Measurements from ENCODE around the gene SMARCA4. TPM values are rescaled to one million over a fixed set of nuclear protein-coding genes. Genes with fewer than 3 reads are reported as not detected.
A peak's percentile ranks its signal among the peaks of the same experiment; 100 is the strongest.

Gene SMARCA4
- total and polyA plus RNA-seq, 4 donors = 15.9 to 35.4 (median 22.5) TPM

- Histone ChIP-seq H3K4me1 (ENCODE audit: control insufficient read depth in 4 of 4, insufficient read depth in 4 of 4, low read length in 3 of 4) (peaks cover 0 to 12% (median 9%) of the 10 kb centered on the region in 4 donors), H3K36me3 (ENCODE audit: control insufficient read depth in 4 of 4, insufficient read depth in 3 of 4, low read depth in 1 of 4, low read length in 3 of 4) (peaks cover 7 to 20% (median 13%) of the 10 kb centered on the region in 4 donors), H3K27me3 (ENCODE audit: control insufficient read depth in 4 of 4, insufficient read depth in 4 of 4, low read length in 3 of 4) (no peaks in the 10 kb centered on the region), H3K9ac (ENCODE audit: low read depth in 1 of 2, low read length in 2 of 2) (no peak overlapping the region), H3K4me3 (ENCODE audit: low read depth in 1 of 3, low read length in 3 of 3) (no peak overlapping the region), H3K27ac (ENCODE audit: low read depth in 1 of 2, low read length in 2 of 2) (no peak overlapping the region), H3K9me3 (ENCODE audit: control insufficient read depth in 4 of 4, low read length in 3 of 4) (no peaks in the 10 kb centered on the region)
- peak; percentile 43 for DNase-seq (ENCODE audit: low spot score)
- TF ChIP-seq REST (IDR thresholded peaks at IDR 0.05) = peak; percentile 24
- peak; percentile 55 for TF ChIP-seq MAX (IDR thresholded peaks at IDR 0.05)
- TF ChIP-seq YY1 (IDR thresholded peaks at IDR 0.05) = peak; percentile 81
- no peak for TF ChIP-seq FOXA1 (IDR thresholded peaks at IDR 0.05)
- TF ChIP-seq RAD21 (IDR thresholded peaks at IDR 0.05) = peak; percentile 39 to 51
- peak; percentile 92 to 95 for TF ChIP-seq RXRA (IDR thresholded peaks at IDR 0.05)
- peak; percentile 77 to 85 for TF ChIP-seq JUND (IDR thresholded peaks at IDR 0.05)
- TF ChIP-seq ATF3 (IDR thresholded peaks at IDR 0.05) = peak; percentile 28
- TF ChIP-seq SP1 (IDR thresholded peaks at IDR 0.05) = peak; percentile 88
- TF ChIP-seq TAF1 (conservative IDR thresholded peaks at IDR 0.05) = no peak
- TF ChIP-seq FOXA2 (IDR thresholded peaks at IDR 0.05) = peak; percentile 64
- TF ChIP-seq HNF4A (conservative IDR thresholded peaks at IDR 0.05) = peak; percentile 92 to 93
- no peak for TF ChIP-seq EGR1 (IDR thresholded peaks at IDR 0.05; ENCODE audit: low read depth in 2 of 2)
- peak; percentile 77 for TF ChIP-seq HNF4G (IDR thresholded peaks at IDR 0.05)
- TF ChIP-seq NR2F2 (IDR thresholded peaks at IDR 0.05) = peak; percentile 88
- TF ChIP-seq CTCF (IDR thresholded peaks at IDR 0.05; ENCODE audit: low read depth, low read length, missing input control) = no peak
- peak; percentile 68 for TF ChIP-seq ZBTB33 (IDR thresholded peaks at IDR 0.05)
- TF ChIP-seq GABPA (IDR thresholded peaks at IDR 0.05 in 1 of 2, conservative IDR thresholded peaks at IDR 0.05 in 1 of 2) = peak in 1 of 2 donors; percentile 50
- WGBS = 25% methylated on average over 6 of the region's 6 CpGs
These were observed 37.3 kb downstream of the SMARCA4 start for GRCh38 chr19:10998045-10998533.

Measured in liver (tissue), 9 donors.